HG03135 (cell line): ENCODE data around the gene SPDYC.

Experiments
- ATAC-seq: cut with Tn5 transposase; IDR thresholded peaks from one replicate; pipeline ENCODE4 v1.9.1; 2021; ENCODE audit warnings: mild to moderate bottlenecking, moderate library complexity; ENCODE audit not compliant: unreplicated experiment

SPDYC gene

GRCh38 chr11:65205602-65205967, 35.6 kb downstream of the SPDYC start:
- ATAC-seq, result no peak

- no peak for ATAC-seq
Observed at GRCh38 chr11:65206441-65206841, 36.4 kb downstream of the SPDYC start.

DNA sequence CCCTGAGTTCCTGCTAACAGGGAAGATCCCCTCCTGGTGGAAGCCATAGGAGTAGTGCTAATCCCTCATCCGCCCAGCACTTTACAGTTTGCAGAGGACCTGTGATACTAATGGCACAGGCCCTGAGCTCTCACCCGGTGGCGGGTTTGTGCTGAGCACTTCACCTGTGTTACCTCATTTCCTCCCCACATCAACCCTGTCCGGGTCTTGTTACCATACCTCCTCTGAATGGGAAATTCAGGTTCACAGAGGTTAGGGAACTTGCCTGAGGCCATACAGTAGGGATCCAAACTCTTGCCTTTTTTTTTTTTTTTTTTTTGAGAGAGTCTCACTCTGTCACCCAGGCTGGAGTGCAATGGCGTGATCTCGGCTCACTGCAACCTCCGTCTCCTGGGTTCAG, 36.9 kb downstream of the SPDYC start:
- ATAC-seq, result no peak

DNA sequence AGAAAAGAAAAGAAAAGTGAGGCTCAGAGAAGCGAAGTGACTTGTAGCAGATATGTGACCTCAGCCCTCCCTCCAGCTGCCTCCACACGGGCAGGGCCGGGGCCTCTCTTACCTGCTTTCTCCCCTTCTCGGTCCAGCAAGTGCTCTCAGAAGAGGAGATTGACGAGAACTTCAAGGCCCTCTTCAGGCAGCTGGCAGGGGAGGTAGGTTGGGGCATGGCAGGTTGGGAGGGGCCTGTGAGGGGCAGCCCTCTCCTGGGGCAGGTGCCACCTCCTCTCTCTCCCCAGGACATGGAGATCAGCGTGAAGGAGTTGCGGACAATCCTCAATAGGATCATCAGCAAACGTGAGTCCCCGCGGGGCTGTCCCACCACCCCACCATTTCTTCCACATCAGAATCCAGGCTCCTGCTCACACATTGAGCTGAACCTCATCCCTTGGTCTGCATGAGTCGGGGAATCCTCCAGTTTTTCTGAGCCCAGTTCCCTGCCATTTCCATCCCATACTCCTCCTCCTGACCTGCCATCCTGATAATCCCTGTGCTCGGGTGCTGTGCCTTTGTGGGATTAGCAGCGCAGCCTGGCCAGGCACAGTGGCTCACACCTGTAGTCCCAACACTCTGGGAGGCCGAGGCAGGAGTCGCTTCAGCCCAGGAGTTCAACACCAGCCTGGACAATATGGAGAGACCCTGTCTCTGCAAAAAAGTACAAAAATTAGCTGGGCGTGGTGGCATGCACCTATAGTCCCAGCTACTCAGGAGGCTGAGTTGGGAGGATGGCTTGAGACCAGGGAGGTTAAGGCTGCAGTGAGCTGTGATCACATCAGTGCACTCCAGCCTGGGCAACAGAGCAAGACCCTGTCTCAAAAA, 38.1 kb downstream of the SPDYC start:
- no peak for ATAC-seq

- ATAC-seq, result no peak
Observed at GRCh38 chr11:65208785-65209710, 39.0 kb downstream of the SPDYC start.

DNA sequence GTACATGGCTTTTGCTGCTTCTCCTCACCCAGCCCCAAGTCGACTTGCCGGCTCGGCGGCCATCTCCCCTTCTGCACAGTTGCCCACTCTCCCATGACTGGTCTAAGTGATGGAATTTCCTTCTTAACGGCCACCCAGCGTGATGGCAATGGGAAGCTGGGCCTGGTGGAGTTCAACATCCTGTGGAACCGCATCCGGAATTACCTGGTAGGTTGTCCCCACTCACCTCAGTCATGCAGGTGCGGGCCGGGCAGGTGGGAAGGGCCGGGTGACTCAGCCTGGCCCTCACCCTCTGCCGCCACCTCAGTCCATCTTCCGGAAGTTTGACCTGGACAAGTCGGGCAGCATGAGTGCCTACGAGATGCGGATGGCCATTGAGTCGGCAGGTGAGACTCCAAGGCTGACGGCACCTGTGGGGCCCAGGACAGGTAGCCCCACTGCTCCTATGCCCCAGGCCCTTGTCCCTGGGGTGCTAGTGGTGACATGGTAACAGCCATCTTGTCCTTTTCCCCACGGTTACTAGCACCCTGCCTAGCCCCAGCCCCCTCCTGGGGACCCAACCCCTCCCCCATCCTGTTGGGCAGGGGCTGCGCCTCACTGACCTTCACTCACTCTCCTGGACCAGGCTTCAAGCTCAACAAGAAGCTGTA, 39.8 kb downstream of the SPDYC start:
- no peak for ATAC-seq

DNA sequence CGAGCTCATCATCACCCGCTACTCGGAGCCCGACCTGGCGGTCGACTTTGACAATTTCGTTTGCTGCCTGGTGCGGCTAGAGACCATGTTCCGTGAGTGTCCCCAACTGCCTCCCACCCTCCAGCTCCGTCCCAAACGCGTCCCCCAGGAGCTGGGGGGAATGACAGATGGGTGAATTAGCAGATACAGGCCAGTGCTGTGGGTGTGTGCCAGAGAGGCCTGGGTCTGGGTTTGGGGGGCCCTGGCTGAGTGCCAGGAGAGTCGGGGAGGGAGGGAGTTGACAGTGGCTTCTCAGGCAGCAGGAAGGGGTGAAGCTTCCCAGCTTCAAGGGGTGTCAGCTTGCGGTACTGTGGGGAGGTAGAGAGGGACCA, 40.3 kb downstream of the SPDYC start:
- ATAC-seq, result no peak

- ATAC-seq, result no peak
Observed at GRCh38 chr11:65210748-65211147, 40.7 kb downstream of the SPDYC start.

GRCh38 chr11:65211293-65212105, 41.5 kb downstream of the SPDYC start:
- no peak for ATAC-seq

- no peak for ATAC-seq
Observed at GRCh38 chr11:65212226-65212801, 42.3 kb downstream of the SPDYC start.

DNA sequence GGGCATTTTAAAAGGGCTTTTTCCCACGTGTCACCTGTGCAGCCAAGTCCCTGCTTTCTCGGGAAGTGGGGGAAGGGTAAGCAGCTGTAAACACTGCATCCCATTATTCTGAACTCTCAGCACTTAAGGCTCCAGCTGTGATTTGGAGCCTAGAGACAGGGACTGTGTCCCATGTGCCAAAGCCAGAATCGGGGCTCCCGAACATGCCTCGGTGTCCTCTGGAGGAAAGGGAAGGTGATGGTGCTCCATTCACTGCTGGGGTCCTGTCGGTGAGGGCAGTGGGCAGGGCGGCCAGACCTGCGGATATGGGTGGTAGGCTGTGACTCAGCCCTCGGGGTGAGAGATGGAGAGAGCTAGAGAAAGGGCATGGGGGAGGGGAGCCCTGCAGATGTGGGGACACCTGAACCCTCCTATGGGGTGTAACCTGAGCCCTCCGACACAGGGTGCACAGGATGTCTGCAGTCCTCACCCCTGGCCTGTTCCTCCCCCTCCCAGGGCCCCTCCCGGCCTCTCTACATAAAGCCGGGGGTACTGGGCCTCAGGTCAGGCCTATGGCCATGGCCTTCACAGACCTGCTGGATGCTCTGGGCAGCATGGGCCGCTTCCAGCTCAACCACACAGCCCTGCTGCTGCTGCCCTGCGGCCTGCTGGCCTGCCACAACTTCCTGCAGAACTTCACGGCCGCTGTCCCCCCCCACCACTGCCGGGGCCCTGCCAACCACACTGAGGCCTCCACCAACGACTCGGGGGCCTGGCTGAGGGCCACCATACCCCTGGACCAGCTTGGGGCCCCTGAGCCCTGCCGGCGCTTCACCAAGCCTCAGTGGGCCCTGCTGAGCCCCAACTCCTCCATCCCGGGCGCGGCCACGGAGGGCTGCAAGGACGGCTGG, 43.5 kb downstream of the SPDYC start:
- ATAC-seq, result no peak

DNA sequence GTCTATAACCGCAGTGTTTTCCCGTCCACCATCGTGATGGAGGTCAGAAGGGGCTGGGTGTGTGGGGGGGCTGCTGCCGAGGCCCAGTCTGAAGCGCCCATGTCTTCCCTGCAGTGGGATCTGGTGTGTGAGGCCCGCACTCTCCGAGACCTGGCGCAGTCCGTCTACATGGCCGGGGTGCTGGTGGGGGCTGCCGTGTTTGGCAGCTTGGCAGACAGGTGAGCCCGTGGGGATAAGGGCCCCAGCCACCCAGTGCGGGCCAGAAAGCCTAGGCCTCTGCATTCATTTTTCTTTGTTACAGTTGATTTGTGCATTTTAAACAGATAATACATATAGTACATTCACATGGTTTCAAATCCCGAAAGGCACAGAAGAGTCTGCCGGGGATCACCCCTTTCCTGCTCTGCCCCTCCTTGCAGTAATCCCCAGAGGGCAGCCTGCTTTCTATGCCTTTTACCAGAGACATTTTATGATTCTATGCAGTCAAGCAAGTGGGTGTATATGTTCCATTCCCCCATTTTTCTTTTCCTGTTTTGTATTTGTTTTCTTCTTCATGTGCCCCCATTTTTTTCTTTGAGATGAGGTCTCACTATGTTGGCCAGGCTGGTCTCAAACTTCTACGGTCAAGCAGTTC, 44.3 kb downstream of the SPDYC start:
- no peak for ATAC-seq

DNA sequence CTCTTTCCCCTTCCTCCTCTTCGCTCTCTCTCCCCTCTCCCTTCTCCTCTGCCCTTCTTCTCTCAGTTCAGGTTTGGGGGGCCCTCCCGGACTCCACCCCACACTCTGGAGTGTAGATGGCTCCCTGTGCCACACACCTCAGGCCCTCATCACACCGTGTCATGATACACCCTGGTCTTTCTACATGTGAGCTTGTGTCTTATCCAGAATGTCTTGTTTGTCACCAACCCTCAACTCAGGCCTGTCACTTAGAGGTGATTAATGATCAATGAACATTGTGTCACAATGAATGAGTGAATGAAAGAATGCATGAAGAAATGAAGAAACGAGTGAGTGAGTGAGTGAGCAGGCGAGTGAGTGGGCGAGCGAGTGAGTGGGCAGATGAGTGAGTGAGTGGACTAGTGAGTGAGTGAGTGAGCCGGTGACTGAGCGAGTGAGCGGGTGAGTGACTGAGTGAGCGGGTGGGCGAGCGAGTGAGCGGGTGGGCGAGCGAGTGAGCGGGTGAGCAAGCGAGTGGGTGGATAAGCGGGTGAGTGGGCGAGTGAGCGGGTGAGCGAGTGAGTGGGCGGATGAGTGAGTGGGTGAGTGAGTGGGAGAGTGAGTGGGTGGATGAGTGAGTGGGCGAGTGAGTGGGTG, 45.5 kb downstream of the SPDYC start:
- ATAC-seq, result no peak

DNA sequence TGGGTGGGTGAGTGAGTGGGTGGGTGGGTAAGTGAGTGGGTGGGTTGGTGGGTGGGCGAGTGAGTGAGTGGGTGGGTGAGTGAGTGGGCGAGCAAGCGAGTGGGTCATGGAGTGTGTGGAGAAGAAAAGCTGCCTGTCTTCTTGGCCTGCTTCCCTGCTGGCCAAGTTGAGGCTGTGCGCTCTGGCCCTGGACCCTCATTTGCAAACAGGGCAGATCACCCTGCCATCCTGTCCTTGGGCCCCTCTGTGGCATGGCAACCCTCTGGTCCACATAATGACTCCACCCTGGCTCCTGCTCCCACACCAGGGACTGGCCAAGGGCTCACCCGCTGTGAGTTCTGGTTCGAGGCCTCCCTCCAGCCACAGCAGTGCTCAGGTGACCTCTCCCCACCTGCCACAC, 46.8 kb downstream of the SPDYC start:
- no peak for ATAC-seq

DNA sequence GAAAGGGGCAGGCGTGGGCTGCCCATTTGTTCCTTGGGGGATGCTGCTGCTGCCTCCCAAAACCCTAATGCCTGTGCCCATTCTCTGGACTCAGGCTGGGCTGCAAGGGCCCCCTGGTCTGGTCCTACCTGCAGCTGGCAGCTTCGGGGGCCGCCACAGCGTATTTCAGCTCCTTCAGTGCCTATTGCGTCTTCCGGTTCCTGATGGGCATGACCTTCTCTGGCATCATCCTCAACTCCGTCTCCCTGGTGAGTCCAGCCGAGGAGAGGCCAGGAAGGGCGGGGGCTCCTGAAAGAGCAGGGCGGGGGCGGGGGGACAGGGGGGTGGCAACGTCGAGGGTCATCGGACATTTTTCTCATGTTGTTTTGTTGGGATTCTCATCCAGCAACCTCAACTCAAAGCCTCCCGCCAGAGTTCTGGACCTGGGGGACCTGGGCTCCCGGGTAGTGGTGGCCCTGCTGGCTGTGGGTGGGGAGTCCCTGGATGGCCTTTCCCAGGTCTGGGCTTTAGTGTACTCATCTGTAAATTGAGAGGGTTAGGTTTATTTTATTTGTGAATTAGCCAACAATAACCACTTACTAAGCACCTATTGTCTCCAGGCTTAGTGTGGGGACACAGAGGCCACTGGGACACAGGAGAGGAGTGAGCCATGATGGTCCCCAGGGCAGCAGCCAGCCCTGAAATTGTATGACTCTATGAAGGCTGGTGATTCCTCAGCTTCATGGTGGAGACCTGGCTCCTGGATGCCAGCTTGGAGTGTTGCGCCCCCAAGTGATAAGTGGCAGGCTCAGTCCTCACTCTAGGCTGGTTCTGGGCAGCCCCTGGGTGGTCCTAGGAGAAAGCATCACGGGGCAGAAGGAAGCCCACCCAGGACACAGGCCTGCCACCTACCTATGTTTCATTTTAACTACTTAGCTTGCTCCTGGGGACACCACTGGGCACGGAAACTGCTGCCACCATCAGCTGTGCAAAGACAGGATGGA, 47.7 kb downstream of the SPDYC start:
- no peak for ATAC-seq

- no peak for ATAC-seq
Observed at GRCh38 chr11:65218446-65218845, 48.4 kb downstream of the SPDYC start.

- no peak for ATAC-seq
Observed at GRCh38 chr11:65219930-65220213, 49.8 kb downstream of the SPDYC start.
